ENCODE measurements around the gene CDK5RAP2.

Gene CDK5RAP2

GRCh38 chr9:120545701-120546550 is 34.0 kb downstream of the CDK5RAP2 start:
- DNase-seq, result no peak
- Mint-ChIP-seq H3K9me3 (no peaks in the 10 kb centered on the region), H3K4me1 (peaks cover 7% of the 10 kb centered on the region), H3K27me3 (ENCODE audit: low read depth, poor library complexity) (no peaks in the 10 kb centered on the region), H3K36me3 (ENCODE audit: low read depth) (peaks cover 56% of the 10 kb centered on the region), H3K27ac (peak overlapping the region; percentile 15), H3K4me3 (no peak overlapping the region)
- no peak for TF ChIP-seq CTCF (IDR thresholded peaks at IDR 0.05)

GRCh38 chr9:120544441-120544840 is 35.5 kb downstream of the CDK5RAP2 start:
- no peak for TF ChIP-seq CTCF (IDR thresholded peaks at IDR 0.05)
- no peak for DNase-seq

GRCh38 chr9:120542701-120543490 is 37.1 kb downstream of the CDK5RAP2 start:
- peaks cover 53% of the 10 kb centered on the region for H3K36me3 Mint-ChIP-seq (ENCODE audit: low read depth)

More at GRCh38 chr9:120544441-120544840, 35.5 kb downstream of the CDK5RAP2 start:
- no peak overlapping the region for H3K4me3 Mint-ChIP-seq
- H3K36me3 Mint-ChIP-seq (ENCODE audit: low read depth), result peaks cover 53% of the 10 kb centered on the region
- H3K27ac Mint-ChIP-seq, result no peak overlapping the region
- H3K9me3 Mint-ChIP-seq, result no peaks in the 10 kb centered on the region
- peaks cover 7% of the 10 kb centered on the region for H3K4me1 Mint-ChIP-seq
- H3K27me3 Mint-ChIP-seq (ENCODE audit: low read depth, poor library complexity), result no peaks in the 10 kb centered on the region

GRCh38 chr9:120541921-120542320 is 38.0 kb downstream of the CDK5RAP2 start:
- peaks cover 54% of the 10 kb centered on the region for H3K36me3 Mint-ChIP-seq (ENCODE audit: low read depth)
- H3K27me3 Mint-ChIP-seq (ENCODE audit: low read depth, poor library complexity), result no peaks in the 10 kb centered on the region
- peaks cover 7% of the 10 kb centered on the region for H3K4me1 Mint-ChIP-seq
- no peaks in the 10 kb centered on the region for H3K9me3 Mint-ChIP-seq
- H3K4me3 Mint-ChIP-seq, result no peak overlapping the region
- no peak for TF ChIP-seq CTCF (IDR thresholded peaks at IDR 0.05)
- no peak overlapping the region for H3K27ac Mint-ChIP-seq
- no peak for DNase-seq

More at GRCh38 chr9:120542701-120543490, 37.1 kb downstream of the CDK5RAP2 start:
- H3K4me1 Mint-ChIP-seq, result peaks cover 7% of the 10 kb centered on the region
- TF ChIP-seq CTCF (IDR thresholded peaks at IDR 0.05), result no peak
- no peak overlapping the region for H3K4me3 Mint-ChIP-seq
- no peaks in the 10 kb centered on the region for H3K27me3 Mint-ChIP-seq (ENCODE audit: low read depth, poor library complexity)
- no peak for DNase-seq
- H3K27ac Mint-ChIP-seq, result peak overlapping the region; percentile 60
- H3K9me3 Mint-ChIP-seq, result no peaks in the 10 kb centered on the region

- Mint-ChIP-seq H3K27me3 (ENCODE audit: low read depth, poor library complexity) (no peaks in the 10 kb centered on the region), H3K4me3 (no peak overlapping the region), H3K27ac (no peak overlapping the region), H3K36me3 (ENCODE audit: low read depth) (peaks cover 55% of the 10 kb centered on the region), H3K9me3 (no peaks in the 10 kb centered on the region), H3K4me1 (peaks cover 7% of the 10 kb centered on the region)
- TF ChIP-seq CTCF (IDR thresholded peaks at IDR 0.05), result no peak
- no peak for DNase-seq
These were observed 40.0 kb downstream of the CDK5RAP2 start for GRCh38 chr9:120539951-120540350.
